ENCODE measurements around the gene JAZF1.

Gene JAZF1

DNA sequence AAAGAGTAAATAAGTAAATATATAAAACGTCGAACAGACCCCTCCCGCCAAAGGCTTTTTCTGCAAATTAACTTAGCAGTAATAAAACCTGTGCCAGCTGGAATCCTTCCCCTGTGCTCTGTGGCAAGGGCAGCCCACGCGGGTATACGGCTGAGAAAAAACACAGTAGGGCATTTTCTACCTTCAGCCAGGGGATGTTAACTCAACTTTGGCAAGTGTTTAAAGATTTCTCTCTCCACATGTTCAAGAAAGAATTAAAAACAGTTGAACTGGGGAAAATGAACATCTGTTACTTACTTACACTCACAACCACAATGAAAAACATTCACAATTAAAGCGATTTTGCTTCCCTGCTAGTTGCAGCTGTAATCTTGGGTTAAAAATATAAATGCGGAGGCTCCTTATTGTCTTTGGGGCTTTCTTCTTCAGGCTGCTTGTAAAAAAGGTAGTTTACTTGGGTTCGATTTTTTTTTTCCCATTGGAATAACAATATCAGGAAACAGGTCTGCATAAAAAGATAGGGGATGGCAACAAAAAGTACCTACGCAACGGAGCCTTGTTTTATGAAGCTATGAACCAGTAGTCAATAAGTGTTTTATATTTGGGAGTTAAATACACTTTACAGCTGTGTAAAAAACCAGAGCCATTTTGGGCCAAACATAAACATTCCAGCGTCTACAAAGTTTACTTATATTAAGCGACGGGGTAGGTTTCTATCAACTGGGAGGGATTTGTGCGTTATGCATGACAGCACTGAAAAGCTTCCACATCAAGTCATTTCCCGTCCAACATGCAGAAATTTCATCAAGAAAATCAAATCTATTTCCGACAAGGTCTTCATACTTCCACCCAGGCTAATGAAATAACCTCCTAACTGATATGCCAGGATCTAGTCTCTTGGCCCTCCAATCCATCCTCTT lies 308.0 kb downstream of the JAZF1 start:
- H3K27me3 ChIP-seq (ENCODE audit: insufficient read depth, poor library complexity, severe bottlenecking), result no peaks in the 10 kb centered on the region
- no peak overlapping the region for H3K27ac ChIP-seq (replicated peaks)
- H3K4me3 ChIP-seq (replicated peaks; ENCODE audit: insufficient read depth, low read length), result no peak overlapping the region
- no peak for DNase-seq (ENCODE audit: low read depth in 1 of 2, low spot score in 1 of 2)
- TF ChIP-seq GABPA (IDR thresholded peaks at IDR 0.05; ENCODE audit: low read depth), result no peak
- no peak for TF ChIP-seq SPI1 (IDR thresholded peaks at IDR 0.05; ENCODE audit: borderline replicate concordance, low read depth)
- TF ChIP-seq POLR2AphosphoS5 (IDR thresholded peaks at IDR 0.05; ENCODE audit: low read depth), result no peak
- TF ChIP-seq, protein P1, sequence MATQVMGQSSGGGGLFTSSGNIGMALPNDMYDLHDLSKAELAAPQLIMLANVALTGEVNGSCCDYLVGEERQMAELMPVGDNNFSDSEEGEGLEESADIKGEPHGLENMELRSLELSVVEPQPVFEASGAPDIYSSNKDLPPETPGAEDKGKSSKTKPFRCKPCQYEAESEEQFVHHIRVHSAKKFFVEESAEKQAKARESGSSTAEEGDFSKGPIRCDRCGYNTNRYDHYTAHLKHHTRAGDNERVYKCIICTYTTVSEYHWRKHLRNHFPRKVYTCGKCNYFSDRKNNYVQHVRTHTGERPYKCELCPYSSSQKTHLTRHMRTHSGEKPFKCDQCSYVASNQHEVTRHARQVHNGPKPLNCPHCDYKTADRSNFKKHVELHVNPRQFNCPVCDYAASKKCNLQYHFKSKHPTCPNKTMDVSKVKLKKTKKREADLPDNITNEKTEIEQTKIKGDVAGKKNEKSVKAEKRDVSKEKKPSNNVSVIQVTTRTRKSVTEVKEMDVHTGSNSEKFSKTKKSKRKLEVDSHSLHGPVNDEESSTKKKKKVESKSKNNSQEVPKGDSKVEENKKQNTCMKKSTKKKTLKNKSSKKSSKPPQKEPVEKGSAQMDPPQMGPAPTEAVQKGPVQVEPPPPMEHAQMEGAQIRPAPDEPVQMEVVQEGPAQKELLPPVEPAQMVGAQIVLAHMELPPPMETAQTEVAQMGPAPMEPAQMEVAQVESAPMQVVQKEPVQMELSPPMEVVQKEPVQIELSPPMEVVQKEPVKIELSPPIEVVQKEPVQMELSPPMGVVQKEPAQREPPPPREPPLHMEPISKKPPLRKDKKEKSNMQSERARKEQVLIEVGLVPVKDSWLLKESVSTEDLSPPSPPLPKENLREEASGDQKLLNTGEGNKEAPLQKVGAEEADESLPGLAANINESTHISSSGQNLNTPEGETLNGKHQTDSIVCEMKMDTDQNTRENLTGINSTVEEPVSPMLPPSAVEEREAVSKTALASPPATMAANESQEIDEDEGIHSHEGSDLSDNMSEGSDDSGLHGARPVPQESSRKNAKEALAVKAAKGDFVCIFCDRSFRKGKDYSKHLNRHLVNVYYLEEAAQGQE (IDR thresholded peaks at IDR 0.05; ENCODE audit: insufficient replicate concordance, low read depth), result no peak
- TF ChIP-seq, protein P2, sequence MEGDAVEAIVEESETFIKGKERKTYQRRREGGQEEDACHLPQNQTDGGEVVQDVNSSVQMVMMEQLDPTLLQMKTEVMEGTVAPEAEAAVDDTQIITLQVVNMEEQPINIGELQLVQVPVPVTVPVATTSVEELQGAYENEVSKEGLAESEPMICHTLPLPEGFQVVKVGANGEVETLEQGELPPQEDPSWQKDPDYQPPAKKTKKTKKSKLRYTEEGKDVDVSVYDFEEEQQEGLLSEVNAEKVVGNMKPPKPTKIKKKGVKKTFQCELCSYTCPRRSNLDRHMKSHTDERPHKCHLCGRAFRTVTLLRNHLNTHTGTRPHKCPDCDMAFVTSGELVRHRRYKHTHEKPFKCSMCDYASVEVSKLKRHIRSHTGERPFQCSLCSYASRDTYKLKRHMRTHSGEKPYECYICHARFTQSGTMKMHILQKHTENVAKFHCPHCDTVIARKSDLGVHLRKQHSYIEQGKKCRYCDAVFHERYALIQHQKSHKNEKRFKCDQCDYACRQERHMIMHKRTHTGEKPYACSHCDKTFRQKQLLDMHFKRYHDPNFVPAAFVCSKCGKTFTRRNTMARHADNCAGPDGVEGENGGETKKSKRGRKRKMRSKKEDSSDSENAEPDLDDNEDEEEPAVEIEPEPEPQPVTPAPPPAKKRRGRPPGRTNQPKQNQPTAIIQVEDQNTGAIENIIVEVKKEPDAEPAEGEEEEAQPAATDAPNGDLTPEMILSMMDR (IDR thresholded peaks at IDR 0.05; ENCODE audit: insufficient read depth, low read length), result no peak

DNA sequence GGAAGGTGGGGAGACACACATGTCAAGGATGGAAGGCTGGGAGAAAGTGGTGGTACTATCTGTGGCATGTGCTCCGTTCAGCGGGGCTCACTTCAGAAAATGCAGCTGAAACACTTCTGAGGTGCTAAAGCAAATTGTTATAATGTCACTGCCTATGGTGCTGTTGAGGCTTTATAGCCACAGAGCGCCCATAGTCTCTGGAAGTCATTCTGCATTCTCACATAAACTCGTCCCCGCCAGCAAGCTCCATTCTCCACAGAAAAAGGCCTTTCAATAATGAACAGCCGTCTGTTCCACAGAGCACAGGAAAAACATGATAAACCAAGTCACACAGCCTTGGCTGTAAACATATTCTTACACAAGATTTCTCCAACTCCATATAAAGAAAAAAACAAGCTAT lies 308.7 kb downstream of the JAZF1 start:
- no peak for TF ChIP-seq POLR2AphosphoS5 (IDR thresholded peaks at IDR 0.05; ENCODE audit: low read depth)
- no peak for TF ChIP-seq SPI1 (IDR thresholded peaks at IDR 0.05; ENCODE audit: borderline replicate concordance, low read depth)
- TF ChIP-seq, protein P2 (IDR thresholded peaks at IDR 0.05; ENCODE audit: insufficient read depth, low read length), result no peak
- no peak for TF ChIP-seq GABPA (IDR thresholded peaks at IDR 0.05; ENCODE audit: low read depth)
- TF ChIP-seq, protein P1 (IDR thresholded peaks at IDR 0.05; ENCODE audit: insufficient replicate concordance, low read depth), result no peak
- Histone ChIP-seq H3K27ac (replicated peaks) (no peak overlapping the region), H3K27me3 (ENCODE audit: insufficient read depth, poor library complexity, severe bottlenecking) (no peaks in the 10 kb centered on the region), H3K4me3 (replicated peaks; ENCODE audit: insufficient read depth, low read length) (no peak overlapping the region)
- DNase-seq (ENCODE audit: low read depth in 1 of 2, low spot score in 1 of 2), result no peak

DNA sequence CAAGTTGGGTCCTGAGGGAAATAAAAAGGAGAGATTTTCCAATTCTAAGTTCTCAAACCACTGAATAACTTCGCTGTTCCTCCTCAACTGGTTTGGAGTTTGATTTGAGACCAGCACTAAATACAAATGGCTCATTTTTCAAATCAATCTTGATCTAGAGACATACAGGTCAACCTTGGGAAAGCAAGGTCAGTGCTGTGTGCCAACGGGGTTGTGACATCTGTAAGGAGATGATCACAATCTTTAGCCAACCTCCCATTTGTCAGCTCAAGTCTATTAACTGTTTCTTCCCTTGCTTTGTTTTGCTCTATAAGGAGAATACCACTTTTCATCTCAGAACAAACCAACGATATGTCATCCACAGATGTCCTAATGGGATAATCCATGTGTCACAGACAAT lies 309.5 kb downstream of the JAZF1 start:
- DNase-seq (ENCODE audit: low read depth in 1 of 2, low spot score in 1 of 2), result no peak
- TF ChIP-seq POLR2AphosphoS5 (IDR thresholded peaks at IDR 0.05; ENCODE audit: low read depth) (no peak), SPI1 (IDR thresholded peaks at IDR 0.05; ENCODE audit: borderline replicate concordance, low read depth) (no peak), GABPA (IDR thresholded peaks at IDR 0.05; ENCODE audit: low read depth) (no peak)
- TF ChIP-seq, protein P1 (IDR thresholded peaks at IDR 0.05; ENCODE audit: insufficient replicate concordance, low read depth), result no peak
- TF ChIP-seq, protein P2 (IDR thresholded peaks at IDR 0.05; ENCODE audit: insufficient read depth, low read length), result no peak
- Histone ChIP-seq H3K27me3 (ENCODE audit: insufficient read depth, poor library complexity, severe bottlenecking) (no peaks in the 10 kb centered on the region), H3K4me3 (replicated peaks; ENCODE audit: insufficient read depth, low read length) (no peak overlapping the region), H3K27ac (replicated peaks) (no peak overlapping the region)

All from HL-60 (cell line).